NCI-H524 treated with DMSO at 0.1 percent for 48 hours (cell line): Measurements from ENCODE around the gene BCL6B.
A peak's percentile ranks its signal among the peaks of the same experiment; 100 is the strongest.
"Not testable (repeated sequence)": the region's sequence is repeated elsewhere in the genome, so short reads cannot be mapped to it uniquely, and the experiment has no call there.

Experiments
- DNase-seq: peaks from one replicate; lab custom pipeline; 2025; lab: John Stamatoyannopoulos, UW

The BCL6B gene

GRCh38 chr17:7027335-7027734 lies 4.5 kb downstream of the BCL6B start:
- DNase-seq: no peak

GRCh38 chr17:7029096-7029495 lies 6.2 kb downstream of the BCL6B start:
- no peak for DNase-seq

- no peak for DNase-seq
These were observed 6.8 kb downstream of the BCL6B start for GRCh38 chr17:7029659-7030058.

- no peak for DNase-seq
These were observed 12.2 kb downstream of the BCL6B start for GRCh38 chr17:7034955-7035590.

GRCh38 chr17:7035591-7036368 lies 12.9 kb downstream of the BCL6B start, which contains the start of gene SLC16A13:
SLC16A13 (plus strand) TSS chr17:7036015; CDS start chr17:7036383, 368 bp downstream.
- DNase-seq: no peak

- DNase-seq: no peak
These were observed 15.4 kb downstream of the BCL6B start for GRCh38 chr17:7038025-7038862.

GRCh38 chr17:7039832-7040231 lies 17.0 kb downstream of the BCL6B start:
- DNase-seq: no peak

GRCh38 chr17:7041607-7042500 lies 19.0 kb downstream of the BCL6B start:
- no peak for DNase-seq

GRCh38 chr17:7042501-7043181 lies 19.8 kb downstream of the BCL6B start:
- DNase-seq: no peak

GRCh38 chr17:7043182-7043496 lies 20.3 kb downstream of the BCL6B start:
- DNase-seq: no peak

- DNase-seq: no peak
These were observed 20.8 kb downstream of the BCL6B start, which contains the start of gene SLC16A11 for GRCh38 chr17:7043497-7044198. SLC16A11 (minus strand) TSS chr17:7044092; CDS start chr17:7043513, 579 bp downstream.

- peak; percentile 4 for DNase-seq
These were observed 22.8 kb downstream of the BCL6B start for GRCh38 chr17:7045492-7046126.

GRCh38 chr17:7046127-7046724 lies 23.4 kb downstream of the BCL6B start:
- no peak for DNase-seq

GRCh38 chr17:7046725-7047397 lies 24.0 kb downstream of the BCL6B start:
- DNase-seq: peak; percentile 10

- no peak for DNase-seq
These were observed 24.7 kb downstream of the BCL6B start for GRCh38 chr17:7047566-7047965.

GRCh38 chr17:7048968-7049367 lies 26.1 kb downstream of the BCL6B start:
- no peak for DNase-seq

GRCh38 chr17:7050583-7050982 lies 27.7 kb downstream of the BCL6B start:
- not testable (repeated sequence) for DNase-seq

GRCh38 chr17:7056386-7056785 lies 33.5 kb downstream of the BCL6B start:
- no peak for DNase-seq
